TTC549 (cell line): ENCODE data around the gene ROBO1.

Experiments used
- FAIRE-seq: peaks from 2 replicates; lab custom pipeline; 2012; peaks lifted over from hg19 to GRCh38; lab: Jason Lieb, UNC

The ROBO1 gene

DNA sequence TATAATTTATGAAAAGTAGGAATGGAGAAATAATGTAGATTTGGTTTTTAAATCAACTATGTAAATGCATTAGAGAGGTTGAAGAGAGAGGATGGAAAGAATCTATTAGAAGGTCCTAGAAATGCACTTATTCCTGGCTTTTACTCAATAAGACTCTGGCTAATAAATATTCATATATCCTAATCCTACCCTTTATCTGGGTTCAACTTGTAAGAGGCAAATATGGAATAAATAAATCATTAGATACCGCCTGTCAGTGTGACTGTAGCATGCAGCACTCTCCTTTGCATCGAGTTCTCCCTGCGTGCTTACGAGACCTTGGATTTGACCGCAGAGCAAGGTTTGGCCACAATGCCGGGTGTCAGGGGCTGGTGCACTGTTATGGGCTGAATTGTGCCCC lies 1156.5 kb downstream of the ROBO1 start:
- no peak for FAIRE-seq

DNA sequence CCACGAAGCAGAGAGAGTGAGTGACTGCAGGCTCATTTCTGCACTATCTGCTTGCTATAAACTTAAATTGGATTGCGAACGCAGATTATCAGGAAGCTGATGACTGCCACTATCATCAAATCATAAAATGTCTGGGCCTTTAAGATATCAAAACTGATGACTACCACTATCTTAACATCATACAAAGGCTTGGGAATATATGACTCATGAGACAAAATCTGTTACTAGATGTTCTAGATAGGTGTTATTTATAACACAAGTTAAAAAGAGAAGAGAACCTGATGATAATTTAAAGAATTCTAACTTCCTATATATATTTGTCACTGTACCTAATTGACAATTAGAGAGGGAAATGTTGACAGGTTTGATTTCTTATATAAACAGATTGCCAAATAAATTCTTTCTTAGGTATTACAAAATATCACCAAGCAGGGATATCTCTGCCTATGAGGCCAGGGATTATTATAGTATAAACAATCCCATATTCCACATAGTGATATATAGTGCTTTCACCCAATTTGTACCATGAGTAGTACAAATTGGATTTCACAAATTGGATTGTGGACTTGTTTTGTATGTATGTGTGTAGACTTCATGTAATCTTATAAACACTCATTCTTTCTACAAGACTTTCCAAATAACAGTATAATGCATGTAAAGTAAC lies 1157.2 kb downstream of the ROBO1 start:
- FAIRE-seq: no peak

DNA sequence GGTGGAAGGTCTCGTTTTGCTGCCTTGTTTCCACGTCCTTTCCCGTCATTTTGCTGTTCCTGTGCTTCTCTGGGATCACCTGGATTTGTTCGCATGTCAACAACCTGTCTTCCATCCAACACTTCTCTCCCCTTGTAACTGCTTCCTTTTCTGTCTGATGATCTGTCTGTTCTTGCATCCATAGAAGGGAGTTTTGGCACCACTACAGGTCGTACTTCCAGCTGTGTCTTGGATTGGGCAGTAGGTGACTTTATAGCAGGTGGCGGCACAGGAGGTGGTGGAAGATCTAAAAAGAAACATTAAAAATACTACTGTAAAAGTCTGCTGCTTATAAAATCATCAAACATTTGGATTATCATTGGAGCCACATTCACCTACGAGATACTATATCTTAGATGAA lies 1161.0 kb downstream of the ROBO1 start:
- no peak for FAIRE-seq

DNA sequence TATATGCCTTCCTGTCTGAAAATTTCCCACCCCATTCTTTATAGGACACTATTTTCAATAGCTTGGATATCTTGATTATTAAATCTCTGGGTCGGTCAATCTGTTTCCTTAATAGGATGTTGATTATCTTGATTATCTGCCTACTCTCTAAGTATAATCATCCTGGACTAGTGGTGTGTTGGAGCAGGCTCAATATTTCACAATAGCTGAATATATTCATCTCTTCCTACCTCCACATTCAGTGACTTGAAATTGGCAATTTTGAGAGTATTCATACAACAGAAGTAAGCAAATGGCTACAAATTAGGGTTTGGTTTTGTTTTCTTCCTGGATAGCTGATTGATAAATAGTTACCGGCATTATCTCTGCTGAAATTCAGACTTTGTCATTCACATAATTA lies 1162.6 kb downstream of the ROBO1 start:
- FAIRE-seq: no peak

DNA sequence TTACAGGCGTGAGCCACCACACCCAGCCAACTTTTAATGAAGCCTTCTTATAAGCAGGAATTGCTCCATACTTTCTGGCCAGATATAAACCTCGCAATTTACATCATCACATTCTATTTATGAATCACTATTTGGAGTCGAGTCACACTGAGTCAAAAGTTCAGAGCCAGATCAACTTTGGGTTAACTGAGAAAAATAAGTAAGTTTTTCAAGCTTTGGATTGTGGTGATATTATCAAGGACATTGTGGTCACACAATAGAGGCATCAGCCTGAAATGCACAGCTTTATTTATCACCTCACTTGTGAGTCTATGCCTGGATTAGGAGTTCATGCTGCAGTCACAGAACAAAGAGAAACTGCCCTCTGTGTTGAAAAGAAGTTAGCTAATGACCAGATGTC lies 1163.5 kb downstream of the ROBO1 start:
- FAIRE-seq: no peak

DNA sequence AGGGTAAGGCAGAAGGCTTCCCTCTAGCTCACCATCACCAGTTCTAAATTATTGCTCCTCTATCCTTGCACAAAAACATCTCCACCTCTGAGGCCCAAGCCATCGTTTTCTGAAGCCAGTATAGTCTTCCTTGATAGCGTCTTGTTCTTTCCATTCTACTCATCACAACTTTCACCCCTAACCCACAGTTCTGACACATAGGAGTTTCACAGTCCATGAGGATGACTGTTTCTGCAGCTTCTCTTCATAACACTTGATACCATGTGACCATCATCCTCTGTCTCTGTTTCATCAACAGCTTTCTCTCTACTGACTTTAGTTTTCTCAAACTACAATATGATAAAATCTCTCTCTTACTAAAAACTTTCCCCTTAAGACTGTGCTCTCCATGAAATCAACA lies 1166.5 kb downstream of the ROBO1 start:
- FAIRE-seq: no peak

DNA sequence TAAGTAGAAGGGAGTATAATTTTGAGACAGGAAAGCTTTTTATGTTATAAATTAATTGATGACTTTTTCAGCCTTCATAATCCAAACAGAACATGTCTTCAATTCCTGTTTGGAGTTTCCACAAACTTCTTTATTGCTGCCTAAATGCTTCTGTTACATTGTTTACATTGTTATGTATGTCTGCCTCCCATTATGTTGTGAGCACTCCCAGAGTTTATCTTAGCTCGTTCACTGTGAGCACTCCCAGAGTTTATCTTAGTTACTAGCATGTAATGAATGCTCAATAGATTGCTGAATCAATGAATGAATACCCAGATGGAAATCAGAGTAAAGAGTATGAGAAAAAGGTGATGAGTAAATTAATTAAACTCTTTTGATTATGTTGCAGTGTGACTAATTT lies 1178.0 kb downstream of the ROBO1 start:
- no peak for FAIRE-seq

DNA sequence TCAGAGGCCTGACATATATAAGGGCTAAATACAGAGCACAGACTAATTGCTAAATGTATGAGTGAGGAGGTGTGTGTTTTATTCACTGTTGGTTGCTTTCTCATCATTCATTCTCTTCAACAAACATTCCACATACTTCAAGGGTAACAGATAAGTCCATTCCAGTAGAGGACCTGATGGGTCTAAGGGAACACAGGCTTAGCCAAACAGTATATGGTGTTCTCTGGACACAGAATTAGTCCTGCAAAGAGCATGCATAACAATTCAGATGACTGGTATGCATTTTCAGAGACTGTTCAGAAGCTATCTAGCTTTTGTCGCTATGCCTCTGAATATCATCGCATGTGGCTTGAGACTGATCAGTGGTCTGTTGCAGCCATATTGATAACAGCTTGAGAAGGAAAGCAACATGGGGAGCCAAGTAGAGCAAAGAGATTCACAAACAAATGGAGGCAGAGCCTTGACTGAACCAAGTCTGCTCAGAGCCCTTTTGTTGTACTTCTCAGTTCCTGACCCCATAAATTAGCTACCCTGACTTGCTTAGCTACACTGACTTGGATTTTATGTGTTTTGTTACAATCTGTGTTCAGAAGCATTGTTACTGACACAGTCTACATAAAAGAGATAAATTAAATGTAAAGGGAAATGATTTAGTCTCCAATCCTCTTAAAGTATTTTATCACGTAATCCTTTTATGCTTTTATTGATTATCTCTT lies 1178.7 kb downstream of the ROBO1 start:
- FAIRE-seq: no peak

DNA sequence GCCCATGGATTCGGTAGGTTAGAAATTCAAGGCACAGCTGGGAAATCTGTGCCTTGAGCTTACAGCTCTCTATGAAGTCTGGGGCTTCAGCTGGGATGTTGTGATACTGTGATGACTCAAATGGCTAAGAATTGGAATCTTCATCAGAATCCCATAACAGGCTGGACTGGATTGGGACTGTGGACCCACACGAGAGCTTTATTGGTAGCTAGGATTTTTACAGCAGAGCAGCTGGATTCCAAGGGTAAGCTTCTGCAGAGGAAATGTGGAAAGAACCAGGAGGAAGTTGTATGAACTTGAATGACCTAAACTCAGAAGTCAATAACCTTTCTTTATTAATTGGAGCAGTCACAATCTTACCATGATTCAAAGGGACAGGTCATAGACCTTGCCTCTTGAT lies 1187.1 kb downstream of the ROBO1 start:
- no peak for FAIRE-seq

DNA sequence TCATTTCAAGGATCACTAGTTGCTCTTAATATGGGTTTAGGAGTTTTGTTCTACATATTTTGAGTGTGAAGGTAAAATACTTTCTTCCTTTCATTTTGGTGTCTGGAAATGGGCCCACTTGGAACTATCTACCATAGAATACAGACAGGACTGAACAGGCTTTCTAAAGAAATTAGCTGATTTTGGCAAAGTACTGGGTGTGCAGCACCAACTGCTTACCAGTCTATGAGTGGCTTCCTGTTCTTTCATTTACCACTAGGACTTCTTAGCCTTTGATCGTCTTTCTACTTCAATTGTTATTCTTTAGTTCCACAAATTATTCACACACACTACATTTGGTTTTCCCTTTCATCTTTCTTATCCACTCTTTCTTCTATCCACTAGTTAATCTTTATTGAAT lies 1196.3 kb downstream of the ROBO1 start:
- FAIRE-seq: no peak

DNA sequence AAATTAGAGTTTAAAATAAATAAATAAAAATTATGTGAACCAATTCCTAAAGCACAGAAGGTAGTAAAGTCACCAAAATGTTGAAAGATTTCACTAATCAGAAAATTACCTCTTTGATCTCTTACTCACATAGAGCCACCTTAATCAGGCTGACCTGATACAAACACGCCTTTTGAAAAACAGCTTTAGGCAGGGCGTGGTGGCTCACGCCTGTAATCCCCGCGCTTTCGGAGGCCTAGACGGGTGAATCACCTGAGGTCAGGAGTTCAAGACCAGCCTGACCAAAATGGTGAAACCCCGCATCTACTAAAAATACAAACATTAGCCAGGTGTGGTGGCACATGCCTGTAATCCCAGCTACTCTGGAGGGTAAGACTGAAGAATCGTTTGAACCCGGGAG lies 1197.3 kb downstream of the ROBO1 start:
- no peak for FAIRE-seq

DNA sequence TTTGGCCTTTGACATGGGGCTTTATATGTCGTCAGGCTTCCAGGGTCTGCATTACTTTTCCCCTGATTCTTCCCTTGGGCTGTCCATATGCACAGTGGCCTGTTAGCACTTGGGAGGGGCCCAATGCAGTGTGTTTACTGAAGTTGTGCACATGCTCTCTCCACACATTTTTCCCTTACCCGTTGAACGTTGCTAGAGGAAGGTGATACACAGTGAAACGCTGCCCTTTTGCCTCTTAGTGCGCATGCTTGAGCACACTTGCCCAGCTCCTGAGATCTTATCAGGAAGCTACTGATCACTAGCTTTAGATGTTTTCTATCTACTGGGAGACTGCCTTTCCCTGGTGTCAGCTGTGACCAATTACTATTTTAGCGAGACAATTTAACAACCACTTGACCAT lies 1198.0 kb downstream of the ROBO1 start:
- no peak for FAIRE-seq

DNA sequence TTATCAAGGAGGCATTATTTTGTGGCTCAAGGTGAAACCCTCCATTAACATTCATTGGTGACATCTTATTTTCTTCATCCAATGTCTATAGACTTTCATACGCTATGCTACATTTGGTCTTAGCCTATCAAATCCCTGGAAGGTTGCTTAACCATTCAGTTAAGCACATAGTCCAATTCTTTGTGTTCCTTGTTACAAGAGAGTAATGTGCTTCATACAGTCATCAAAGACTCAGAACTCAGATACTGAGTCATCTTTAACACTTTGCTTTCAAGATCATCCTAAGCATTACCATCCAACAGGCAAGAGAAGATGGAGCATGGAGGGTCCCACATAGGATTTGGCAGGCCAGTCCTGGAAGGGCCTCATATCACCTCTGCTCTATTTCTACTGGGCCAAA lies 1202.1 kb downstream of the ROBO1 start:
- FAIRE-seq: no peak

DNA sequence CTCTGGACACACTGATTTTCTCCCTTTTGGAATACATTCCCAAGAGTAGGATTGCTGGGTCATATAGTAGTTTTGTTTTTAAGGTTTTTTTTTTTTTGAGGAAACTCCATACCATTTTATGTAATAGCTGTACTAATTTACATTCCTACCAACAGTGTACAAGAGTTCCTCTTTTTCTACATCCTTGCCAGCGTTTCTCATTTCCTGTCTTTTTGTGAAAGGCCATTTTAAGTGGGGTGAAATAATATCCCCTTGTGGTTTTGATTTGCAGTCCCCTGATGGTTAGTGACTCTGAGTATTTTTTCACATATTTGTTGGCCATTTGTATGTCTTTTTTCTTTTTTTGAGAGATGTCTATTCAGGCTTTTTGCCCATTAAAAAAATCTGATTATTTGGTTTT lies 1205.5 kb downstream of the ROBO1 start:
- no peak for FAIRE-seq
